Measurements from ENCODE around the gene PLA2R1.

Gene PLA2R1

GRCh38 chr2:159996792-159997546 is 65.4 kb downstream of the PLA2R1 start:
- H3K4me1 ChIP-seq (ENCODE audit: control insufficient read depth, insufficient read depth, low read length), result peaks cover 12% of the 10 kb centered on the region

GRCh38 chr2:159995038-159995437 is 67.4 kb downstream of the PLA2R1 start:
- peaks cover 4% of the 10 kb centered on the region for H3K36me3 ChIP-seq (ENCODE audit: insufficient read depth, low read length)
- no peak overlapping the region for H3K4me3 ChIP-seq (ENCODE audit: low read length)
- H3K9me3 ChIP-seq (replicated peaks; ENCODE audit: low read length), result no peaks in the 10 kb centered on the region
- H3K4me2 ChIP-seq (ENCODE audit: low read length), result no peak overlapping the region
- no peak overlapping the region for H3K9ac ChIP-seq (ENCODE audit: low read depth, low read length)
- peaks cover 12% of the 10 kb centered on the region for H3K4me1 ChIP-seq (ENCODE audit: control insufficient read depth, insufficient read depth, low read length)
- H3K27me3 ChIP-seq (ENCODE audit: control insufficient read depth, insufficient read depth, low read length), result no peaks in the 10 kb centered on the region

More at GRCh38 chr2:159996792-159997546, 65.4 kb downstream of the PLA2R1 start:
- Histone ChIP-seq H3K9ac (ENCODE audit: low read depth, low read length) (peak overlapping the region; percentile 60), H3K4me3 (ENCODE audit: low read length) (no peak overlapping the region), H3K4me2 (ENCODE audit: low read length) (peak overlapping the region; percentile 17), H3K36me3 (ENCODE audit: insufficient read depth, low read length) (peaks cover 4% of the 10 kb centered on the region), H3K9me3 (replicated peaks; ENCODE audit: low read length) (no peaks in the 10 kb centered on the region), H3K27me3 (ENCODE audit: control insufficient read depth, insufficient read depth, low read length) (no peaks in the 10 kb centered on the region)

- Histone ChIP-seq H3K9ac (ENCODE audit: low read depth, low read length) (no peak overlapping the region), H3K36me3 (ENCODE audit: insufficient read depth, low read length) (peaks cover 6% of the 10 kb centered on the region), H3K4me2 (ENCODE audit: low read length) (no peak overlapping the region), H3K4me1 (ENCODE audit: control insufficient read depth, insufficient read depth, low read length) (no peaks in the 10 kb centered on the region), H3K4me3 (ENCODE audit: low read length) (no peak overlapping the region), H3K9me3 (replicated peaks; ENCODE audit: low read length) (no peaks in the 10 kb centered on the region), H3K27me3 (ENCODE audit: control insufficient read depth, insufficient read depth, low read length) (no peaks in the 10 kb centered on the region)
Observed at GRCh38 chr2:159989249-159989648, 73.2 kb downstream of the PLA2R1 start.

GRCh38 chr2:159988412-159988970 is 73.9 kb downstream of the PLA2R1 start:
- Histone ChIP-seq H3K9me3 (replicated peaks; ENCODE audit: low read length) (no peaks in the 10 kb centered on the region), H3K4me2 (ENCODE audit: low read length) (no peak overlapping the region), H3K4me3 (ENCODE audit: low read length) (no peak overlapping the region), H3K27me3 (ENCODE audit: control insufficient read depth, insufficient read depth, low read length) (no peaks in the 10 kb centered on the region), H3K4me1 (ENCODE audit: control insufficient read depth, insufficient read depth, low read length) (peaks cover under 1% of the 10 kb centered on the region), H3K36me3 (ENCODE audit: insufficient read depth, low read length) (peaks cover 6% of the 10 kb centered on the region), H3K9ac (ENCODE audit: low read depth, low read length) (no peak overlapping the region)

- no peak overlapping the region for H3K4me3 ChIP-seq (ENCODE audit: low read length)
- no peaks in the 10 kb centered on the region for H3K27me3 ChIP-seq (ENCODE audit: control insufficient read depth, insufficient read depth, low read length)
- peaks cover 13% of the 10 kb centered on the region for H3K4me1 ChIP-seq (ENCODE audit: control insufficient read depth, insufficient read depth, low read length)
- no peak overlapping the region for H3K9ac ChIP-seq (ENCODE audit: low read depth, low read length)
- H3K4me2 ChIP-seq (ENCODE audit: low read length), result no peak overlapping the region
- H3K9me3 ChIP-seq (replicated peaks; ENCODE audit: low read length), result no peaks in the 10 kb centered on the region
- H3K36me3 ChIP-seq (ENCODE audit: insufficient read depth, low read length), result peaks cover 6% of the 10 kb centered on the region
Observed at GRCh38 chr2:159987181-159987580, 75.2 kb downstream of the PLA2R1 start.

- Histone ChIP-seq H3K4me2 (ENCODE audit: low read length) (no peak overlapping the region), H3K9ac (ENCODE audit: low read depth, low read length) (no peak overlapping the region), H3K9me3 (replicated peaks; ENCODE audit: low read length) (no peaks in the 10 kb centered on the region), H3K4me1 (ENCODE audit: control insufficient read depth, insufficient read depth, low read length) (peaks cover 17% of the 10 kb centered on the region), H3K36me3 (ENCODE audit: insufficient read depth, low read length) (peaks cover 6% of the 10 kb centered on the region), H3K27me3 (ENCODE audit: control insufficient read depth, insufficient read depth, low read length) (no peaks in the 10 kb centered on the region), H3K4me3 (ENCODE audit: low read length) (no peak overlapping the region)
Observed at GRCh38 chr2:159985656-159986055, 76.8 kb downstream of the PLA2R1 start.

- H3K36me3 ChIP-seq (ENCODE audit: insufficient read depth, low read length), result peaks cover 6% of the 10 kb centered on the region
- H3K4me3 ChIP-seq (ENCODE audit: low read length), result no peak overlapping the region
- no peak overlapping the region for H3K9ac ChIP-seq (ENCODE audit: low read depth, low read length)
- no peaks in the 10 kb centered on the region for H3K9me3 ChIP-seq (replicated peaks; ENCODE audit: low read length)
- H3K27me3 ChIP-seq (ENCODE audit: control insufficient read depth, insufficient read depth, low read length), result no peaks in the 10 kb centered on the region
- H3K4me2 ChIP-seq (ENCODE audit: low read length), result no peak overlapping the region
- H3K4me1 ChIP-seq (ENCODE audit: control insufficient read depth, insufficient read depth, low read length), result peaks cover 17% of the 10 kb centered on the region
Observed at GRCh38 chr2:159984034-159984433, 78.4 kb downstream of the PLA2R1 start.

- no peak overlapping the region for H3K4me3 ChIP-seq (ENCODE audit: low read length)
- no peaks in the 10 kb centered on the region for H3K9me3 ChIP-seq (replicated peaks; ENCODE audit: low read length)
- H3K9ac ChIP-seq (ENCODE audit: low read depth, low read length), result no peak overlapping the region
- peaks cover 6% of the 10 kb centered on the region for H3K36me3 ChIP-seq (ENCODE audit: insufficient read depth, low read length)
- H3K4me2 ChIP-seq (ENCODE audit: low read length), result no peak overlapping the region
- H3K4me1 ChIP-seq (ENCODE audit: control insufficient read depth, insufficient read depth, low read length), result peaks cover 17% of the 10 kb centered on the region
- H3K27me3 ChIP-seq (ENCODE audit: control insufficient read depth, insufficient read depth, low read length), result no peaks in the 10 kb centered on the region
Observed at GRCh38 chr2:159982842-159983785, 79.3 kb downstream of the PLA2R1 start.

GRCh38 chr2:159982270-159982669 is 80.1 kb downstream of the PLA2R1 start:
- Histone ChIP-seq H3K4me2 (ENCODE audit: low read length) (no peak overlapping the region), H3K36me3 (ENCODE audit: insufficient read depth, low read length) (peaks cover 6% of the 10 kb centered on the region), H3K27me3 (ENCODE audit: control insufficient read depth, insufficient read depth, low read length) (no peaks in the 10 kb centered on the region), H3K4me3 (ENCODE audit: low read length) (no peak overlapping the region), H3K9me3 (replicated peaks; ENCODE audit: low read length) (no peaks in the 10 kb centered on the region), H3K4me1 (ENCODE audit: control insufficient read depth, insufficient read depth, low read length) (peaks cover 17% of the 10 kb centered on the region), H3K9ac (ENCODE audit: low read depth, low read length) (no peak overlapping the region)

GRCh38 chr2:159976527-159977160 is 85.8 kb downstream of the PLA2R1 start:
- Histone ChIP-seq H3K36me3 (ENCODE audit: insufficient read depth, low read length) (peaks cover 6% of the 10 kb centered on the region), H3K27me3 (ENCODE audit: control insufficient read depth, insufficient read depth, low read length) (no peaks in the 10 kb centered on the region), H3K4me3 (ENCODE audit: low read length) (no peak overlapping the region), H3K9me3 (replicated peaks; ENCODE audit: low read length) (no peaks in the 10 kb centered on the region), H3K9ac (ENCODE audit: low read depth, low read length) (no peak overlapping the region), H3K4me1 (ENCODE audit: control insufficient read depth, insufficient read depth, low read length) (no peaks in the 10 kb centered on the region), H3K4me2 (ENCODE audit: low read length) (no peak overlapping the region)

- H3K36me3 ChIP-seq (ENCODE audit: insufficient read depth, low read length), result peaks cover 6% of the 10 kb centered on the region
- H3K4me2 ChIP-seq (ENCODE audit: low read length), result no peak overlapping the region
- H3K27me3 ChIP-seq (ENCODE audit: control insufficient read depth, insufficient read depth, low read length), result no peaks in the 10 kb centered on the region
- no peak overlapping the region for H3K4me3 ChIP-seq (ENCODE audit: low read length)
- no peaks in the 10 kb centered on the region for H3K4me1 ChIP-seq (ENCODE audit: control insufficient read depth, insufficient read depth, low read length)
- no peak overlapping the region for H3K9ac ChIP-seq (ENCODE audit: low read depth, low read length)
- no peaks in the 10 kb centered on the region for H3K9me3 ChIP-seq (replicated peaks; ENCODE audit: low read length)
Observed at GRCh38 chr2:159973325-159973724, 89.1 kb downstream of the PLA2R1 start.

Measured in skeletal muscle satellite cell (primary cell).